Hematopoietic multipotent progenitor cell (in vitro differentiated cells): Measurements from ENCODE around the gene SPEM1. TPM values are rescaled to one million over a fixed set of nuclear protein-coding genes. Genes with fewer than 3 reads are reported as not detected.
A peak's percentile ranks its signal among the peaks of the same experiment; 100 is the strongest.

Experiments
- DNase-seq, 3 donors: peaks; one replicate each; pipeline ENCODE4 v3.0.0-alpha.2; 2011 to 2015; ENCODE audit warnings: low read depth in 2 of 3, low spot score in 2 of 3
- total RNA-seq: library from RNA; depleted of rRNA; stranded (reverse); fragments of >200 nt; gene quantifications from one replicate; pipeline ENCODE4 v1.2.3, GENCODE V29; 2012

The SPEM1 gene
- total RNA-seq, 1 donor: not detected

DNA sequence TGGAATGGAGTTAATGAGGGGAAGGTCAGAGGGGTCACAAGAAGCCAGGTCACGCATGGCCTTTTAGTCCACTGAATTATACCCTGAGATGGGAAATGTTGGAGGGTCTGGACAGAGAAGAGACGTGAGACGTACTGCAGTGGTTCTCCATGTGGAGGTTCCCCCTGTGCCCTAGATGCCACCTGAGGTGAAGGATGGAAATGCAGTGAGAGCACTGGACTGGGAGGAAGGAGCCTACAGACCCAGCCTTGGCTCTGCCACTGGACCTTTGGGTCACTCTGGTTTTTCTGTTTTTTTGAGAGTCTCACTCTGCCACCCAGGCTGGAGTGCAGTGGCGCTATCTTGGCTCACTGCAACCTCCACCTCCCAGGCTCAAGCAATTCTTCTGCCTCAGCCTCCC is 24.0 kb upstream of the SPEM1 start:
- DNase-seq: no peak

DNA sequence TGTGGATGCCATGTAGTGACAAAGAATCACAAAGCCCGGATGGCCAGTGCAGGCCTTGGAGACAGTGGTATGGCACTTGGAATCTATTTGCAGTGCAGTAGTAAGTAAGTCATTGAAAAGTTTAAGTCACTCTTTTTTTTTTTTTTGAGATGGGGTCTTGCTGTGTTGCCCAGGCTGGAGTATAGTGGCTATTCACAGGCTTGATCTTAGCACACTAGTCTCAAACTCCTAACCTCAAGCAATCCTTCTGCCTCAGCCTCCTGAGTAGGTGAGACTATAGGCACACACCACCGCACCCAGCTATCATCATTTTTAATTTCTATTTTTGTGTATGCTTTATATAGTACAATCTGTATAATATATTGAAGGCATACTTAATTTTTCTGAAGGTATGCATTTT is 21.5 kb upstream of the SPEM1 start:
- DNase-seq: no peak

DNA sequence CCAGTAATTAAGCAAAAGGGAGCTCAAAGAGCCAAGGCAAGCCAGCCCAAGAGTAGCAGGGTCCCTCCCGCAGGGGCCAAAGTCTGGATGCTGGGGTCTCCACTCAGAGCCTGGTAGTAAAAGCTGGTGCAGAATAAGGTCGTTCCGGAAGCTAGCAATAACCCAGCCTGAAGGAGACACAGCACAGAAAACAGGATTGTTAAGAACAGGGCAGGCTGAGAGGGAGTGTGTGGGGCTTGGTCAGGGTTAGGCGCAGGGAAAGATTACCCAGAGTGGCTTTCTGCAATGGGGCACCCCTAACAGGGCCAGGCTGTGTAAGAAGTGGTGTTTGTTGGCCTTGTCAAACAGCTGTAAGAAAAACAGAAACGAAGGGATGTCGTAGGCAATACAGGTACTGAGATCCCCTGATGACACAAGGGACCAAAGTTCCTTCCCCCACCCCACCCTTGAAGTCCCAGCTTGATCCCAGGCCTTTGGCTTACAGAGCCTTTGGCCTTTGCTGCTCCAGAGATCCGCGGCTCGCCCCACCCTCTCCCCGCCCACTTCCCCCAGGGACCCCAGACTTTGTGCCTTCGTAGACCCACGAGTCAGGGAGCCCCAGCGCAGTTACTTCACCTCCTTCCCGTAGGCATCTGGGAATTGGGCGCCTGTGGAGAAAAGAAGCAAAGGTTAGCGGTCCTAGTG is 16.9 kb upstream of the SPEM1 start:
- DNase-seq: peak in 1 of 3 donors; percentile 35

DNA sequence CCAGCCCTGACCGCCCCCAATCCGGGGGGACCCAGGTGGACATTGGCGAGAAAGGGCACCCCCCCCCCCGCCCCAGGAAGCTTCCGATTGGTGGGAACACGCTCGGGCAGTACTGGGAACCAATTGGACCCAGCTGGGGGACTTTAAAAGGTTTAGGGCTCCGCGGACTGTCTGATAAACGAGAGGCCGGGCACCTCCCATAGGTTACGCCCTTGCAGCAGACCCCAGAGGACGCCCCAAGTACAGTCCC is 16.5 kb upstream of the SPEM1 start:
- DNase-seq: no peak

DNA sequence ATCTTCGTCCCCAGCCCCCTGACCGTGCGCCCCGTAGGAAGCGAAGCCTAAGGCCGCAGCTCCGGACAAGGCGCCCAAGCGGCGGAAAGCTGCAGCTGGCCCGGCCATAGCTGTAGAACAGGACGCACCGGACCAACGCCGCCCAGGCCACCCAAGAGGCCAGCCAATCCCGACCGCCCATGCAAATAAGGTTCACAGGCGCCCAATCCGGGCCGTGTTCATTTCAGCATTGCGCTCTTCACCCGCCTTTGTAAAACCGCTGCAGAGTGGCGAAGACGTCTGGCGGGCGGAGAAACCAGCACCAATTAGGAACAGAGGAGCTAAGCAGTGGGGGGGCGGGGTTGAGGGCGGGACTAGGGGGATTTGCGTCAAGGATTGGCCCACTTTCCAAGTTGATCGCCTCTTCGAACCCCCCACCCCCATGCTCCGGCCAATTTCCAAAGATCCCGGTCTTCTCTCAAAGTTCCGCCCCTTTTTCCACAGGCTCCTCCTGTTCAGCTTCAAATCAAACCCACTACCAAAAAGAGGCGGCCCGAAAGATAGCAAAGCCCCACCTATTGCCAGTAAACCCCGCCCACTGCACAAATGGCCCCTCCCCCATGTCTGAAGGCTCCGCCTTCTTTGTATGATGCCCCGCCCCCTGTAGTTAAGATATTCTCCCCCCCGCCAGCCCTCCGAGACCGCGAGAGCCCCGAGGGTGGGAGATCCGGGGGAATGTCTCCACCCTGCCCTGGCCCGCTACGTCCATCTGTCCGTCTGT is 16.0 kb upstream of the SPEM1 start, which contains the start of gene TMEM256:
Gene TMEM256, minus strand, starts transcription at position 121 of the 760 bp plus-strand sequence. Its CDS starts 13 bp downstream, at position 108.
- DNase-seq: peak; percentile 93 to 99 (median 98)

DNA sequence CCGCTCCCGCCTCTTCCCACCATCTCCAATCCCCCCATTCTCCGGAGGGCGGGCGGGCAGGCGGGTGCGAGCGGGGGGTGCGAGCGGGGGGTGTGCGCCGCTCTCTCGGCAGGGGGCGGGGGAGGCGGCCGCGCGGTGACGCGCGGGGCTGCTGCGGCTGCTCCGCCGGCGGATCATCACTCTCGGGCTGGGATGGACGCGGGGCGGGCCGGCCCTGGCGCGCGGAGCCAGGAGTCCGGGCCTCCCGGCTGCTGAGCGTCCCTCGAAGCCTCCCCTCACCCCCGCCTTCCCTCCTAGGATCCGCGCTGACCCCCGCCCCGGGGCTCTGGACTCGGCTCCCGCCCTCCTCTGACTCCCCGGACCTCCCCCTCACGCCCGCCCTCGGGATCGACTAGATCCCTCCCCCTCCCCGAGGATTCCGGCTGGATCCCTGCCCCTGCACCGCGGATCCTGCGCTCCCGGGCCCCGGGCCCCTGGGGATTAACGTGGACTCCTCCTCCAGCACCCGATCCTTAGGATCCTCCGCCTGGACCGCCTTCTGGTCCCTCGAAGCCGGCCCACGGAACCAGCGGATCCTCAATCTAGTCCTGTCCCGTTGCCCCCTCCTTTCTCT is 15.3 kb upstream of the SPEM1 start:
- no peak for DNase-seq

DNA sequence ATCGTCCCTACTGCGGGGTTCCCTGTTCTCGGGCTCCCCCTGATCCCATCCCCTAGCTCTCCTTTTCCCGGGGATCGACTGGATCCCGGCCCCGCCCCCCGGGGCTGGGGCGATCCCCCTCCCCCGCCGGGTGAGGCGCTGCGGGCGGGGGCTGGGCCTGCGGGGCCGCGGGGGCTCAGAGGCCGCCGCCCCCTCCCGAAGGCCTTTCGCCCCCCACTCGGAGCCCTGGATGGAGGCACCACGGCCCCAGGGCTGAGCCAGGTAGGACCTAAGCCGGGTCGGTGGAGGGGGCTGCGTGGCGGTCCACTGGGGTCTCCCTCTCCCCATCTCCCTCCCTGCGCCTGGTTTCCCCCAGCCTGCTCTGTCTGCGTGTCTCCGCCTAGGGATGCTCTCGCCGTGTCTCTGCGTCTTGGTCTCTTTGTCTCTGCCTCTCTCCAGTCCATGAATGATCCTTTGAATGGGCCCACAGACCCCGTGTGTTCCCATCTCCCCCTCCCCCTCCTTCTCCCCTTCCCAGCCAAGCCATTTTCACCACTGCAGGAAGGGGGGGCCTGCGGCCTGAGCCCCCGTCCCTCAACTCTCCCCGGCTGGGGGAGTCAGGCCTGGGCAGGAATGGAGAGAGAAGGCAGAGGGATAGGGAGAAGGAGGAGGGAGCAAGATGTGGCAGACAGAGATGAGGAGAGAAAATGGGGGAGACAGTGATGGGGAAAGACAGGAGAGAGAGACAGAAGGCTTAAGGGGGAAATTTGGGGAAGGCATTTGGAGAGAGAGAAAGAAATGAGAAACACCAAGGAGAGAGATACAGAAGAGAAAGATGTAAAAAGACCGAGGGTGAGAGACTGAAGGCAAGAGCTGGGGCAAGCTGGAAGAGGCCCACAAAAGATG is 14.5 kb upstream of the SPEM1 start:
- DNase-seq: no peak

DNA sequence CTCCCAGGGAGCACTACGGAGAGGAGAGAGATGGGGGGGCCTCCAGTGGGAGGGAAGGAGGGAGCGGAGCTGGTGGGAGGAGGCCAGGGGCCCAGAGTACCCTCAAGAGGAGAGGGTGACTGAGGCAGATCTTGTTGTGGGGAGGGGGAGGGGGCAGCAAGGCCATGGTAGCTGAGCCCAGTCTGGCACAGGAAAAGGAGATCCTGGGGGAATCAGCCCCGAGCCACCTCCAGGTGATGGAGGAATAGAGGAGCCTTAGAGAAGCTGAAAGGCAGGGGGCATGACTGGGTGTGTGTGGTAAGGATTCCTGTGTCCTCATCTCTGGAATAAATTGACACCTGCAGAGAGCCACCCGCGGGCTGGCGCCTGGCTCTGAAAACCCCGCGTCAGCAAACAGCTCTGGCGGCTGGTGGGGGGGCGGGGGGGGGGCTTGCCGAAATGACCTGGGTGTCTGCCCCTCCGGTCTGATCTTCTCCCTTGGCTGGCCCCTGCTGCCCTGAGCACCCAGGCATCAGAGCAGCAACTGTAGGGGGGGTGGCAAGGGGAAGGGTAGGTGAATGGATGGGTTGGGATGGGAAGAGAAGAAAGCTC is 13.8 kb upstream of the SPEM1 start:
- DNase-seq: no peak

DNA sequence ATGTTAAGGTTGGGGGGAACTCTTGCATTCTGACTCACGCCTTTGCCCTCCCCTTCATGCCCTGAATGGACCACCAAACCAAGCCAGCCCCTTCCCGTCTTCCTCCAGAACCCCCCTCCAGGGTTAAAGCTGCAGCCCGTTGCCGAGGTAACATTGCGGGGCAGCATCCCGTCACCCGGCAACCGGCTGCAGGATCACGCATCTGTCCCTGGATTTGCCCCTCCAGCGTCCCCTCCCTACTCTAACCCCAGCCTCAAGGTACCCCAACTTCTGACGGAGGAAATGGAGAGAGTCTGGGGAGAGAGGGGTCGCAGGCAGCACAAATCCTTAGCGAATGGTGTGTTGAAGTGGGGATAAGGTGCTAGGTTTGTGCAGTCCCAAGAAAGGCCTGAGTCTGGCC is 13.0 kb upstream of the SPEM1 start:
- DNase-seq: no peak

DNA sequence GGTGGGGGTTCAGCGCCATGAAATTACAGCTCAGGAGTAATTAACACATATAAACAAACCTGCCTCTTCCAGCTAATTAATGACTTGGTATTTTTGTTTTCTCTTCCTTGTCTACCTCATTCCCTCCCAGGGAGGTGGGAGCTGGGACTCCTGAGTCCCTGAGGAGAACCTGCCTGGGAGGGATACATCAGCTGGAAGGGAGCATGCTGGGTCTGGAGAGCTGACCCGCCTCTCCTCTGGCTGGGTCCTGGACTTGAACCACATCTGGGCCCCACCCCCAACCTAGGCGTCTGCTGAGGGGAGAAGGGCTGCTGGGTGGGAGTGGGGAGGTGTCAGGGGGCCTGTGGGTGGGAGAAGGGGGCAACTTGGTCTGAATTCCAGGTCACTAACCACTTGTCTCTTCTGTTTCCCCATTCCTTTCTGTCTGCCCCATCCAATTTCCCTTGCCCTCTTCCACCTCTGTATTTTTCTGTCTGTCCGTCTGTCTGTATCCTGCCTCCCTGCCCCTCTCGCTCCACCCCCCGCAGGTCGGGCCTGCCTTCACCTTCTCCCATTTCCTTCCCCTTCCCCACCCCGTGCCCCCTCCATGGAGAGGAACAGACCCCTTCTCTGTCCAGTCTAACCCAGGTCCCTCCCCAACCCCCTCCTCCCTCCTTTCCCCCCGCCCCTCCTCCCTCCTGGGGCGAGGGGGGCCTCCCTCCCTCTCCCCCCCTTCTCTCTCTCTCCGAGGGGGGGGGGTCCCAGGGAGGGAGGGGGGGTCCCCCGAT is 12.5 kb upstream of the SPEM1 start, which contains the start of gene NLGN2:
Gene NLGN2, plus strand, starts transcription at position 361 of the 767 bp plus-strand sequence. CDS start 411 bp downstream, outside the sequence.
- DNase-seq: no peak

DNA sequence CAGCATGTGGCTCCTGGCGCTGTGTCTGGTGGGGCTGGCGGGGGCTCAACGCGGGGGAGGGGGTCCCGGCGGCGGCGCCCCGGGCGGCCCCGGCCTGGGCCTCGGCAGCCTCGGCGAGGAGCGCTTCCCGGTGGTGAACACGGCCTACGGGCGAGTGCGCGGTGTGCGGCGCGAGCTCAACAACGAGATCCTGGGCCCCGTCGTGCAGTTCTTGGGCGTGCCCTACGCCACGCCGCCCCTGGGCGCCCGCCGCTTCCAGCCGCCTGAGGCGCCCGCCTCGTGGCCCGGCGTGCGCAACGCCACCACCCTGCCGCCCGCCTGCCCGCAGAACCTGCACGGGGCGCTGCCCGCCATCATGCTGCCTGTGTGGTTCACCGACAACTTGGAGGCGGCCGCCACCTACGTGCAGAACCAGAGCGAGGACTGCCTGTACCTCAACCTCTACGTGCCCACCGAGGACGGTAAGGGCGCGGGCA is 11.8 kb upstream of the SPEM1 start:
- DNase-seq: peak in 1 of 3 donors; percentile 6

DNA sequence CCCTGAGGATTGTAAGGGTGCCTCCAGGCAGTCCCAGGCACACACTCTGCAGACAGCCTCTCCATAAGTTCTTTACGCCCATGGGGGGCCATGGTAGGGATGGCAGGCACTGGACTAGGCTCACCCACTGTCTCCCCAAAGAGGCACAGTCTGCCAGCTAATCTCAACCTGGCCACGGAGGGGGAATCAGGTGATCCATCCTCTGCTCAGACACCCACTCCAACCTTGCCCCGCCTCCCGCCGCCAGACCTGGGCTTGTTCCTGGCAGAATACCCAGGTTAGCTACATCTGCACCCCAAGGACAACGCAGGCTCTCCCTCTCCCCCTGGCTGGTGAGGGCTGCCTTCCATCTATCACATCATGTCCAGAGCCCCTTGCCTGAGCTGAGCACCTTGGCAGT is 11.3 kb upstream of the SPEM1 start:
- no peak for DNase-seq

DNA sequence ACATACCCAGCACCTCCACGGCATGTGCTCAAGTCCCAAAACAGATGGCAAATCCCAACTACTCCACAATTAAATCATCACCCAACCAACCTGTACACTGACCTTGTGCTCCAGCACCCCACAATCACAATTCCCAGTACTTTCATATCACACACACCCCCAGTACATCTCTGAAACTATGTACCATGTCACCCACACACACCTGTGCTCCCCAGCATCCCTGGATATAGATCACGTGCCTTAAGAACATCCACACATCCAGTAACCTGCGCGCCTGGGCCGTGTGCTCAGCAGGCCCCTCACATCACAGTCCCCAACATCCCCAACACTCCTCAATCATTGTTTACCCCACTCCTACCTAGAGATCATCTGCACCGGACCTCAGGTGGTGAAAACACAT is 10.4 kb upstream of the SPEM1 start:
- no peak for DNase-seq

DNA sequence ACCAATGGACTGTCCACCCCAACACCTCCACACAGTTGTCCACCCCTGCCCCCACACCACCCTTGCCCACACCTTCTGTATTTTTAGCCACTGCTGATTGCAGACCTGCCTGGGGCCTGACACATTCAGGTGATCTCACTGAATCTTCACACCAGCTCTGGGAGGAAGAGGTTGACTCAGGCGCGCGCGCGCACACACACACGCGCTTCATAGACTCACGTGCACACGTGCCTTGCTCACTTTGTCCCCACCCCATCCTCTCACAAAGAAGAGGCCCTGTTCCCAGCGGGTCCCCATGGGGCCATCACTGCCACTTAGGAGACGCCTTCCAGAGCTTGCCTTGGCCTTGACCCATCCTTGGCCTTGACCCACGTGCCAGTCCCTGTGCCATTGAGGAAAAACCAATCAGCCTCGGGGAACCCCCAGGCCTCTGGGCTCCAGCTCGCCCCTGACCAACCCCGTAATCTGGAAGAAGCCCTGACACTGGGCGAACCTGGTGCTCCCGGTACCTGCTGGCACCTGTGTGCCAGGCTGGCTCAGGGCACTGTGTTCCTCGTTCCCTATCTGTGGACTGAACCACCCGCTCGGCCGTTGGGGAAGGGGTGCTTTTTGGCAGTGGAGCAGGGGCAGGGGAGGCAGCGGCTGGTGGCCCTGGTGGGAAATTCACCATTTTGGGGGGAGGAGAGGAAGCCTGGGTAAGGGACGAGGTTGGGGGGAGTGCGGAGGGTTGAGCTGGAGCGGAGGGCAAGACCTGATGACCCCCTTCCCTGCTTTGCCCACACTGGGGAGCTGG is 9.3 kb upstream of the SPEM1 start:
- no peak for DNase-seq

DNA sequence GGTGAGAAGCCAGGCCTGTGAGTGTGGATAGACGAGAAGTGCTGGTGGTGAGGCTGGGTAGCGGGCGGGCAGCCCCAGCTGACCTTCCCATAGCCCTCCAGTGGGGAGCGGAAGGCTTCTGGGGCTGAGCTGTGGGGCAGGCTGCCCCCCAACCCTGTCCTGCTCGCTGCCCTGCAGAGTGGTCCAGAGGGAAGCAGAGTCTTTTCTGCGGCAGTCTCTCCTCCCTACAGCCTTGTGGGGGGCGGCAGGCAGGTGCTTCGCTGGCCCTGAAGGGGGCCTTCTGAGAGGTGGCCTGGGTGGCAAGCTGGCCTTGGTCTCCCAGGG is 8.7 kb upstream of the SPEM1 start:
- no peak for DNase-seq

DNA sequence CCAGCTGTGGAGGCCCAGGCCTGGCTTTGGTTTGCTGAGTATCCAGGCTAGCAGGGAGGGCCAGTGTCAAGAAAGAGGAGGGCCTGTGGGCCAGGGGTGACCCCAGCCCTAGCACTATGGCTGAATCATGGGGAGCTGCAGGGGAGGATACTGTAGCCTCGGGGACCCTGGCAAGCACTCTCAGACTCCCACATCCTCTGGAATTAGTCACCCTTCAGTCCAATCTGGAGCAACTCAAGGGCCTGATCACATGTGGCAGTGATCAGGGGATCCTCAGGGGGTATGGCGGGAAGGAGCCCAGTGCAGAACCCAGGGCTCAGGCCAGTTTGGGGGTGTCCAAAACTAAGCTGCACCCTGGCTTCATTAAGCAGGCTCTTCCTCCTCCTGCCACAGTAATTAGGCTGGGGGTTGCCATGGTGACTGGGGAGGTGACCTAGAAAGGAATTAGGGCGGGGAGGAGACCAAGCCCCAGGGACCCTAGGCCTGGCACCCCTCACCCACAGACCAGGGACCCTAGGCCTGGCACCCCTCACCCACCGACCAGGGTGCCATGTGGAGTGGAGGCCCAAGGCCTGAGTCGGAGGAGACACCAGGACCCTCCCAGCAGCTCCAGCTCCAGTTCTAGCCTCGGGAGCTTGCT is 6.7 kb upstream of the SPEM1 start:
- no peak for DNase-seq

DNA sequence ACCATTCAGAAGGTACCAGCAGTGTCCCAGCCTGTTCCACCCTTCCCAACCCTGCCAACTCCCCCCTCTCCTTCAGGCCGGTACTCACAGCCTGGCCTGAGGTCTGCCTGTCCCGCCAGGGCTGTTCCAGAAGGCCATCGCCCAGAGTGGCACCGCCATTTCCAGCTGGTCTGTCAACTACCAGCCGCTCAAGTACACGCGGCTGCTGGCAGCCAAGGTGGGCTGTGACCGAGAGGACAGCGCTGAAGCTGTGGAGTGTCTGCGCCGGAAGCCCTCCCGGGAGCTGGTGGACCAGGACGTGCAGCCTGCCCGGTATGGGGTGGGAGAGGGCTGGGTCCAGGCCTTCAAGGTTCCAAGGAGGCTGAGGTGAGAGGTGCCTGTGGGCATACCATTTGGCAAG is 5.3 kb upstream of the SPEM1 start:
- DNase-seq: no peak

DNA sequence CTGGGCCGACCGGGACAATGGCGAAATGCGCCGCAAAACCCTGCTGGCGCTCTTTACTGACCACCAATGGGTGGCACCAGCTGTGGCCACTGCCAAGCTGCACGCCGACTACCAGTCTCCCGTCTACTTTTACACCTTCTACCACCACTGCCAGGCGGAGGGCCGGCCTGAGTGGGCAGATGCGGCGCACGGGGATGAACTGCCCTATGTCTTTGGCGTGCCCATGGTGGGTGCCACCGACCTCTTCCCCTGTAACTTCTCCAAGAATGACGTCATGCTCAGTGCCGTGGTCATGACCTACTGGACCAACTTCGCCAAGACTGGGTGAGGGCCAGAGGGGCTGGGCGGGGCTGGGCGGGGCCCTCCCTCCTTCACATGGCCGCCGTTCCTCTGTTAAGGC is 4.3 kb upstream of the SPEM1 start:
- no peak for DNase-seq

DNA sequence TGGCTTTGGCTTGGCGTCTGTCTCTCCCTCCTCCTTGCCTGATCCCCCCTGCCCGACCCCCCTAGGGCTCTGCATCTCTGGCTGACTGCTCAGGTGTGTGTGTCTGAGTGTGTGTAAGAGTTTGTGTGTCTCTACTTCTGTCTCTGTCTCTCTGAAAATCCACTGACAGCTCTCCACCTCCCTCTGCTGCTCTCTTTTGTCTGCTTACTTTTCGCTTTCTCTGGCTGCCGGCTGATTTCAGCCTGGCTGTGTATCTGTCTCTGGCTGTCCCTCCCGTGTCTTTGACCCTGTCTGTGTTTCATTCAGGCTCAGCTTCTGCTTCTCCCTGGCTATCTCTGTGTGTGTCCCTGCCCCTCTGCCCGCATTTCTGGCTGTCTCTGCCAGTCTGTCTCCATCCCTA is 3.8 kb upstream of the SPEM1 start:
- no peak for DNase-seq
